ENCODE results near the gene NDUFB3.

NDUFB3 gene

DNA sequence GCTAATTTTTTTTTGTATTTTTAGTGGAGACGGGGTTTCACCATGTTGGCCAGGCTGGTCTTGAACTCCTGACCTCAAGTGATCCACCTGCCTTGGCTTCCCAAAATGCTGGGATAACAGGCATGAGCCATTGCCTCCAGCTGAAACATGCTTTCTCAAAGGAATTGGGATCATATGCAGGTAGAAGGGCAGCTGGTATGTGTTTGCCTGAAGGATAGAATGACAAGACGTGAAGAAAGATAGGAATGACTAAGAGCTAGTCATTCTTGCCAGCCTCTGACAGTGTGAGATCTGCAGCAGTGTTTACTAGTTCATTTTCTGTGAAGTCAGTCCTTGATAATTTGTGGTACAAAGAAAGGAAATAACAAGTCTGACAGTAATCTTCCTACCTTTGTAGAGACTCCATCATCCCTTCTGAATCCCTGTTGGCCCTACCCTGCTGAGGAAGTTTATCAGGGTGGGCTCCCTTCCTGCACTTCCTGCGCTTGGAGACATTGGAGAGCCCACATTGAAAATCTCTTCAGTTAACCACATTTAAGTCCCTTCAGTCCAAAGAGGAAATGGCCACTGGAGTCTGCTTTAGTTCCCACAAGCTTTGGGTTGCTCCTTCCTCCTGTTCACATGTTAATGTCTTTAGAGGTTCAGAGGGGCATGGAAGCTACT lies 58.9 kb downstream of the NDUFB3 start:
- no peak for FAIRE-seq

DNA sequence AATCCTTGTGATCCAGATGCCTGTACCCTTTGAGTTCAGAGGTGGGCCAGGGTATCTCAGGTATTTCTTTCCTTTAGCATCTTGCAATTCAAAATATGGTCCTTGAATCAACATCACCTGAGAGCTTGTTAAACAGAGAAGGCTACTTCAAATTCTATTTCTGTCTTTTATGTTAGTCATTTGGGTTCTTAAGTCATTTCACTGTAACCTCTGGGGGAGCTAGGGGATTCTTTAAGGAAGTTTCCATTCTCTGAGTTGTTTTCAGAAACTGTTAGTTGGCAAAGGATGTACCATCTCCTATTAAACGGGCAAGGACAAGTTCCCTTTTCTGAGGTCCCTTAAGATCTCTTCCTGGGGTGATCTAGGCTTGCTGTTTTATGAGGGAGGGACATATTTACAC lies 60.7 kb downstream of the NDUFB3 start:
- no peak for FAIRE-seq

Data from islet of Langerhans (tissue), 1 donor.